ENCODE data around the gene EXOC7. TPM values are rescaled to one million over a fixed set of nuclear protein-coding genes. Genes with fewer than 3 reads are reported as not detected.

EXOC7 gene
- total and polyA plus RNA-seq, 2 of the 8 experiments (the other 6 are each of a cell fraction or from before 2014, with no cell fraction given), result 77.1 to 92.6 TPM

GRCh38 chr17:76121932-76122430 lies 18.4 kb upstream of the EXOC7 start (continued):
- TF ChIP-seq KDM5A (IDR thresholded peaks at IDR 0.05; ENCODE audit: low read length), result no peak
- TF ChIP-seq NANOG (IDR thresholded peaks at IDR 0.05; ENCODE audit: insufficient read depth, low read depth, low read length, poor library complexity, severe bottlenecking), result no peak
- TF ChIP-seq KDM1A (IDR thresholded peaks at IDR 0.05; ENCODE audit: borderline replicate concordance, low read length), result no peak
- no peak for TF ChIP-seq EGR1 (IDR thresholded peaks at IDR 0.05; ENCODE audit: borderline replicate concordance, low read depth, low read length)
- no peak for TF ChIP-seq SP4 (IDR thresholded peaks at IDR 0.05; ENCODE audit: low read length)
- peak; percentile 77 for TF ChIP-seq E2F6 (IDR thresholded peaks at IDR 0.05)
- no peak for TF ChIP-seq TAF1 (IDR thresholded peaks at IDR 0.05; ENCODE audit: low read depth, low read length)
- peak; percentile 90 for TF ChIP-seq MAX (IDR thresholded peaks at IDR 0.05)

All from H1 (cell line).